Activated naive CD8-positive, alpha-beta T cell treated with anti-CD3 and anti-CD28 coated beads, Interleukin-2, amount 50 U/mL, for 24 hours (primary cell): Measurements from ENCODE around the gene ABL2.

ENCODE experiments used
- ATAC-seq: fragments of 150-1000 bp; cut with Tn5 transposase; one replicate; pipeline ENCODE4 v1.10.0; 2021
- DNase-seq: peaks from one replicate; pipeline ENCODE4 v3.0.0; 2021
- H3K27ac Mint-ChIP-seq: one replicate; pipeline ENCODE4 v1.8.0; 2021; ENCODE audit warnings: mild to moderate bottlenecking, mixed read lengths
- H3K27me3 Mint-ChIP-seq: one replicate; pipeline ENCODE4 v1.8.0; 2021; ENCODE audit warnings: mixed read lengths
- H3K36me3 Mint-ChIP-seq: one replicate; pipeline ENCODE4 v1.8.0; 2021; ENCODE audit warnings: low read depth, mixed read lengths
- H3K4me1 Mint-ChIP-seq: one replicate; pipeline ENCODE4 v1.8.0; 2021; ENCODE audit warnings: mixed read lengths
- H3K4me3 Mint-ChIP-seq: one replicate; pipeline ENCODE4 v1.8.0; 2021; ENCODE audit warnings: mild to moderate bottlenecking, moderate library complexity, mixed read lengths
- H3K9me3 Mint-ChIP-seq: one replicate; pipeline ENCODE4 v1.8.0; 2021; ENCODE audit warnings: mixed read lengths

Gene ABL2

GRCh38 chr1:179121159-179121938, 108.1 kb downstream of the ABL2 start:
- DNase-seq, result peak; percentile 35
- peaks cover 4% of the 10 kb centered on the region for H3K4me1 Mint-ChIP-seq
- ATAC-seq, result peak; percentile 65
- no peaks in the 10 kb centered on the region for H3K9me3 Mint-ChIP-seq
- no peak overlapping the region for H3K4me3 Mint-ChIP-seq
- peaks cover 15% of the 10 kb centered on the region for H3K36me3 Mint-ChIP-seq
- no peaks in the 10 kb centered on the region for H3K27me3 Mint-ChIP-seq
- H3K27ac Mint-ChIP-seq, result no peak overlapping the region

- no peak for DNase-seq
- Mint-ChIP-seq H3K36me3 (peaks cover 15% of the 10 kb centered on the region), H3K27ac (no peak overlapping the region), H3K4me3 (no peak overlapping the region), H3K9me3 (no peaks in the 10 kb centered on the region), H3K4me1 (peaks cover 4% of the 10 kb centered on the region), H3K27me3 (no peaks in the 10 kb centered on the region)
- no peak for ATAC-seq
Observed at GRCh38 chr1:179120736-179121135, 108.7 kb downstream of the ABL2 start.

- Mint-ChIP-seq H3K27me3 (no peaks in the 10 kb centered on the region), H3K4me3 (no peak overlapping the region), H3K4me1 (peaks cover 4% of the 10 kb centered on the region), H3K27ac (no peak overlapping the region), H3K36me3 (peaks cover 15% of the 10 kb centered on the region), H3K9me3 (no peaks in the 10 kb centered on the region)
- ATAC-seq (no peak), DNase-seq (no peak)
Observed at GRCh38 chr1:179119513-179119912, 110.0 kb downstream of the ABL2 start.

GRCh38 chr1:179115181-179115580, 114.3 kb downstream of the ABL2 start:
- H3K36me3 Mint-ChIP-seq, result peaks cover 18% of the 10 kb centered on the region

GRCh38 chr1:179108644-179109043, 120.8 kb downstream of the ABL2 start:
- Mint-ChIP-seq H3K4me3 (no peak overlapping the region), H3K27me3 (no peaks in the 10 kb centered on the region), H3K9me3 (no peaks in the 10 kb centered on the region), H3K36me3 (peaks cover 11% of the 10 kb centered on the region), H3K27ac (no peak overlapping the region), H3K4me1 (no peaks in the 10 kb centered on the region)
- DNase-seq (no peak), ATAC-seq (no peak)

More at GRCh38 chr1:179115181-179115580, 114.3 kb downstream of the ABL2 start:
- Mint-ChIP-seq H3K27ac (no peak overlapping the region), H3K4me1 (no peaks in the 10 kb centered on the region), H3K9me3 (no peaks in the 10 kb centered on the region), H3K27me3 (no peaks in the 10 kb centered on the region), H3K4me3 (no peak overlapping the region)
- DNase-seq, result no peak
- ATAC-seq, result no peak

GRCh38 chr1:179107706-179108629, 121.5 kb downstream of the ABL2 start:
- H3K27me3 Mint-ChIP-seq, result no peaks in the 10 kb centered on the region
- H3K9me3 Mint-ChIP-seq, result no peaks in the 10 kb centered on the region
- H3K27ac Mint-ChIP-seq, result no peak overlapping the region

GRCh38 chr1:179105393-179105792, 124.1 kb downstream of the ABL2 start:
- H3K4me1 Mint-ChIP-seq, result no peaks in the 10 kb centered on the region
- H3K9me3 Mint-ChIP-seq, result no peaks in the 10 kb centered on the region
- H3K27me3 Mint-ChIP-seq, result no peaks in the 10 kb centered on the region
- no peak overlapping the region for H3K27ac Mint-ChIP-seq
- peaks cover 7% of the 10 kb centered on the region for H3K36me3 Mint-ChIP-seq
- DNase-seq (no peak), ATAC-seq (no peak)
- no peak overlapping the region for H3K4me3 Mint-ChIP-seq

More at GRCh38 chr1:179107706-179108629, 121.5 kb downstream of the ABL2 start:
- DNase-seq, result no peak
- H3K36me3 Mint-ChIP-seq, result peaks cover 11% of the 10 kb centered on the region
- H3K4me3 Mint-ChIP-seq, result no peak overlapping the region
- no peaks in the 10 kb centered on the region for H3K4me1 Mint-ChIP-seq
- ATAC-seq, result no peak

GRCh38 chr1:179104611-179105250, 124.7 kb downstream of the ABL2 start:
- Mint-ChIP-seq H3K27ac (no peak overlapping the region), H3K4me1 (no peaks in the 10 kb centered on the region), H3K4me3 (no peak overlapping the region), H3K36me3 (peaks cover 7% of the 10 kb centered on the region), H3K9me3 (no peaks in the 10 kb centered on the region), H3K27me3 (no peaks in the 10 kb centered on the region)
- ATAC-seq (no peak), DNase-seq (no peak)

GRCh38 chr1:179103999-179104398, 125.5 kb downstream of the ABL2 start:
- no peaks in the 10 kb centered on the region for H3K9me3 Mint-ChIP-seq
- DNase-seq (no peak), ATAC-seq (no peak)
- no peaks in the 10 kb centered on the region for H3K4me1 Mint-ChIP-seq
- H3K27me3 Mint-ChIP-seq, result no peaks in the 10 kb centered on the region
- peaks cover 3% of the 10 kb centered on the region for H3K36me3 Mint-ChIP-seq
- H3K4me3 Mint-ChIP-seq, result no peak overlapping the region
- H3K27ac Mint-ChIP-seq, result no peak overlapping the region

GRCh38 chr1:179101566-179101965, 127.9 kb downstream of the ABL2 start:
- ATAC-seq, result no peak
- H3K9me3 Mint-ChIP-seq, result no peaks in the 10 kb centered on the region
- DNase-seq, result no peak
- H3K4me1 Mint-ChIP-seq, result no peaks in the 10 kb centered on the region
- H3K4me3 Mint-ChIP-seq, result no peak overlapping the region
- H3K36me3 Mint-ChIP-seq, result peaks cover 7% of the 10 kb centered on the region
- H3K27me3 Mint-ChIP-seq, result no peaks in the 10 kb centered on the region
- no peak overlapping the region for H3K27ac Mint-ChIP-seq

- ATAC-seq (no peak), DNase-seq (no peak)
- no peak overlapping the region for H3K4me3 Mint-ChIP-seq
- peaks cover 12% of the 10 kb centered on the region for H3K36me3 Mint-ChIP-seq
- no peaks in the 10 kb centered on the region for H3K4me1 Mint-ChIP-seq
- no peaks in the 10 kb centered on the region for H3K27me3 Mint-ChIP-seq
- no peaks in the 10 kb centered on the region for H3K9me3 Mint-ChIP-seq
- no peak overlapping the region for H3K27ac Mint-ChIP-seq
Observed at GRCh38 chr1:179099891-179100290, 129.6 kb downstream of the ABL2 start.

- no peak overlapping the region for H3K4me3 Mint-ChIP-seq
- DNase-seq (no peak), ATAC-seq (no peak)
- no peaks in the 10 kb centered on the region for H3K27me3 Mint-ChIP-seq
- H3K4me1 Mint-ChIP-seq, result no peaks in the 10 kb centered on the region
- H3K36me3 Mint-ChIP-seq, result peaks cover 20% of the 10 kb centered on the region
- H3K9me3 Mint-ChIP-seq, result no peaks in the 10 kb centered on the region
- no peak overlapping the region for H3K27ac Mint-ChIP-seq
Observed at GRCh38 chr1:179095924-179096323, 133.6 kb downstream of the ABL2 start.

- no peak for DNase-seq
- no peaks in the 10 kb centered on the region for H3K27me3 Mint-ChIP-seq
- no peaks in the 10 kb centered on the region for H3K4me1 Mint-ChIP-seq
- H3K9me3 Mint-ChIP-seq, result no peaks in the 10 kb centered on the region
- no peak overlapping the region for H3K27ac Mint-ChIP-seq
- no peak overlapping the region for H3K4me3 Mint-ChIP-seq
- H3K36me3 Mint-ChIP-seq, result peaks cover 20% of the 10 kb centered on the region
- no peak for ATAC-seq
Observed at GRCh38 chr1:179095377-179095776, 134.1 kb downstream of the ABL2 start.

GRCh38 chr1:179094818-179095217, 134.7 kb downstream of the ABL2 start:
- H3K4me1 Mint-ChIP-seq, result no peaks in the 10 kb centered on the region
- no peak for DNase-seq
- ATAC-seq, result no peak
- no peaks in the 10 kb centered on the region for H3K27me3 Mint-ChIP-seq
- H3K27ac Mint-ChIP-seq, result no peak overlapping the region
- peaks cover 20% of the 10 kb centered on the region for H3K36me3 Mint-ChIP-seq
- H3K9me3 Mint-ChIP-seq, result no peaks in the 10 kb centered on the region
- H3K4me3 Mint-ChIP-seq, result no peak overlapping the region
